Activated CD4-positive, alpha-beta T cell treated with anti-CD3 and anti-CD28 coated beads for 48 hours (primary cell): ENCODE measurements around the gene SRPRB.

Experiments
- DNase-seq: peaks from one replicate; pipeline ENCODE4 v3.0.0-alpha.2; 2020

Gene SRPRB

DNA sequence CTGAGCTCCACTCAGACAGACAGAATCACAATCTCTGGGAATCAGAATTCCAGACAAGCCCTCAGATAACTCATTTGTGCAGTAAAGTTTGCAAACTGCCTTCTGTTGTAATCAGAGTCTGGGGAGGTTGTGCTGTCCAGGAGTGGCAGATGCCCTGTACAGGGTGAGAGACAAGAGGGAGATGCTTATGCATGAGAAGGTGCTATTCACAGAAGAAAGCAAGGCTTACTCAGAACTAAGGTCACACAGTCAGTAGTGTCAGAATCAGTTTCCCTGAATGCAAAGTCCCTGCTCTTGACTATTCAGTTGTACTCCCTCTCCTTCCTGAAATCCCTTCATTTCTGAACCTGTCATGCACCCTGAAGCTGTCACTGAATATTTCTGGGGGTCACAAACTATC is 43.7 kb downstream of the SRPRB start:
- no peak for DNase-seq

DNA sequence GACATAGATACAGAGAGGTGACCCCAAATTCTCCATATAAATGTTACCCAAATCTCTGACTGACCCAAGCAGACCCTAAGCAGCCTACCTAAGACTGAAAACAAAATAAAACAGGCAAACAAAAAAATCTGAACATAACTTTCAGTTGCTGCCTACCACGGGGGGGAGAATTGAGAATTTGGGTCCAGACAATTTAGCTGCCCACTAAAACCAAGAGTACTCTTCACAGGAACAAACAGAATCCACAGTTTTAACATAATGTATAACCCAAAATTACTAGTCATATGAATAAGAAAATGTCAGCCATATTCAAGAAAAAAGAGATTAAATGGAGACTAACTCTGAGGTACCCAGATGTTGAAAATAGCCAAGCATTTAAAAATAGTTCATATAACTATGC is 44.4 kb downstream of the SRPRB start:
- no peak for DNase-seq

DNA sequence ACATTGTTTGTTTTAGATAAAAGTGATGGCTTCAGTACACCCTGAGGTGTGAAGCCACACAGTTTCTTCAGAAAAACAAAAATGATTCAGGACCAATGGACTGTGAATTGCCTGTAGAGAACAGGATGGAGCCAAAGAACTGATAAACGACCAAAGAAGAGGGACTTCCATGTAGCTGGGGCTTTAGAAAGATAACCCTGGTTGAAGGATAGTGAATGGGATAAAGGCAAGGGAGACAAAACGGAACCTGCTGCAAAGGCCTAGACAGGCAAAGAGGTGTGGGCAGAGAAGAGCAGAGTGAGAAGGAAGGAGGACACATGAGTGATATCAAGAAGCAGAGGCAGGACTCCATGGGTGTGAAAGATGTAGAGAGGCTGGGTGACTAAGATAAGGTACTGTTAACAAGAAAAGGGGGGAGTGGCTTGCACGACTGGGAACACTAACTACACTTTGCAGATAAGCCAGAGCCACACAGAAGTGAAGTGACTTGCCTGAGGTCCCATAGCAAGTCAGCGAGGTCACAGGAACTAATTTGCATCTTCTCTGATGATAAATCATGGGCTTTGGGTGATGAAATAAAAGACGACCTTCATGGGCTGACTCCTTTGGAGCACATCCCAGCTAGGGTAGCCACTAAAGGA is 45.8 kb downstream of the SRPRB start:
- peak; percentile 55 for DNase-seq

DNA sequence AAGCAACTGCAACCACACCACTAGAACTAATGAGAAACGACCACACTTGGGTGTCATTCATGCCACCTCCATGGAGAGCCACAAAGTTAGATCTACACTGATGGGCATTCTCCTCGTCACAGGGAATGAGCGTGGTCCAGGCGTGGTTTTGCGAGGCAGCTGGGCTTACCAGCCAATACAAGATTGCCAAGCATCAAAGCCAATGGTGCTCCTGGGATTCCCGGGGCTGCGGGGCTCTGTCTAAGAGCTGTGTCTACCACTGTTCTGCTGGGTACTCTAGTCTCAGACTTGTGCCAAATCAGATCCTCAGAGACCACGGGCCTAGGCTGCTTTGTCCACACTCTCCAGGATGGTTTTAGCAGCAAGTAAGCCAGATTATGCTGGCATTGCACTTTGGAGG is 46.3 kb downstream of the SRPRB start:
- DNase-seq = no peak

DNA sequence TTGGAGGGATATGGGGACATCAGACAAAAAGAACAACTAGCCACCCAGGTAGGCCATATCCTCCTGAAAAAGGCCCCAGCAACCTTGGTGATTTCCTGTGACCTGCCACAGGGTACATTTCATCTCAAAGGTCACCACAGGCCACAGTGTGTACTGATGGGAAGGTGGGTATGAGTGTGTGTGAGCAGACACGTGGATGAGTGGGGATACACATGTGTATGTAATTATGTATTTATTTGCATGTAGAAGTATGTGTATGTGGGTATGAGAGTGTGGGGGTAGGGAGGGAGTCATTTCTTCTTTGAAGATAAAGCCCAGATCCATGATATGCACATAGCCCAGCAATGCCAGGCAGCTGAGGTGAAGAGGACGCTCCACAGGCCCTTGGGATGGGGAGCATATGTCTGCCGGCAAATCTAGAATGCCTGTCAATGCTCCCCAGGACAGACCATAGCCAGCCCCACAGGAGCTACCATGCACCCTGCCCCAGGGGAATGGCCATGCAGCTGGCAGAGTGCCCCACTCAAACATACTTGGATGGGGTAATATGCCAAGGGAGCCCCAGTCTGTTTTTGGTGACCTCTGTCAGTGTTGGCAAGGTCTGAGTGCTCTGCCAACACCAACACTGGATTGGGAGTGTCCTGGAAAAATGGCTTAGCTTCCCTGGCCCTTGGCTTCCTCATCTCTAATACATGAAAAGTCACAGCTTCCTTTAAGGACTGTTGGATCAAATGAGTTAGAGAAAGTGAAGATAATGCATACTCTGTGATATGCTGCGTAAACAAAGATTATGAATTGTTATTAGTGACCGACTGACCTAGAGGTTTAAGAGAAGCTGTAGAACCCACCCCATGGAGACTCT is 47.7 kb downstream of the SRPRB start:
- no peak for DNase-seq

DNA sequence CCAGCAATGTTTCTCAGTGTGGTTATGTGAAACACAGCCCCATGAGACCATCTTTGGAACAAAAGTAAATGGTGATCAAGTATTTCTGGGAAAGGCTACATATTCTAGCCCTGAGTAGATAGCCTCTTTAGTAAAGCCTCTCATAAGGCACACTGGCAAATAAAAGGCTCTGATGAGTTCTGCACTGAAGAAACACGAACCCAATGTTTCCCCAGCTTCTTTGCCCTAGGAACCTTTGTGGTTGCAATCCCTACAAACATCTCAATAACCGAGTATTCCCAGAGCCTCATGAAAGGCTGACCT is 48.3 kb downstream of the SRPRB start:
- no peak for DNase-seq

DNA sequence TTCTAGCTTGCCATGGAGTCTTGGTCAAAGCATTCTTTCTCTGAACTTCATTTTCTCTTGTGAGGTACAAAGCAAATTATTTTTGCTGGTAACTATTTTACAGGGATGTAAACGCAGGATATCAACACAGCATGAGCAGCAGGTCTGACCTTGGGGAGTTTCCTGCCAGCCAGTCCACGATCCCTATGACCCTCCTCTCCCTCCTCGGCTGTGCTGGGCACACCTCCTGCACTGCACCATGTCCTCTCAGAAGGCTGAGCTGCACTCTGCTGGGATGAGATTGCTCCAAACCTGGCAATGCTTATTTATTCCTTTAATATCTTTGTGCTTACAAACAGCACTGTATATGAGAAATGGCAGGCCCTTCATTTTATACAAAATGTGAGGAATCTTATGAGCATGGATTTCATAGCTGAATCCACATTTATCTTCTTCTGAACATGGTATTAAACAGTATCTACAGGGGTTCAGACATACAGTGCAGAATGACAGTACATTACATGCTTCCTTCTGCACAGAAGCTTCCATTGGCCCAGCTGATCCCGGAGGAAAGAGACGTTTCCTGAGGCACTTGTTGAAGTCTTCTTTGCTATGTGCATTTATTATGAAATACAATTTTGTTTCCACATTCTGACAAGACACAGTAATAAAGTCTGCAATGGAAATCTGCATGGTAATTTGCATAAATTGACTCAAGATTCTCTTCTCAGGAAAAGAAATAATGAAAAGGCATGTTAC is 48.8 kb downstream of the SRPRB start:
- no peak for DNase-seq

DNA sequence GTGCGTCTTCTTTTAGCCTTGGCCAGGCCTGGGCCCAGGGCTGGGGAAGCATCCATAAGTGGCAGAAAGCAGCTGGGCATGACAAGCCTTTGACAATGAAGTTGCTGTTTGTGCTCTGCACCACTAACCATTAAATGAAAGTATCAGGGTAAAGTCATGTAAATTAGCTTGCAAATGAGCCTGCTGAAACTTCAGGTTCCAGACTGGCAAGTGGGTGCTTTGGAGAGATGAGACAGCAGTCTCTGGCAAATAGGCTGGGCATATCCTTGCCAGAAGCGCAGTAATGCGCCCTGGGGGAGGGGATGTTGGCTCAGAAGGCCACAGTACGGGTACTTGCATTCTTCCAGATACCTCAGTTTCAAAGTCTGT is 49.4 kb downstream of the SRPRB start:
- no peak for DNase-seq

DNA sequence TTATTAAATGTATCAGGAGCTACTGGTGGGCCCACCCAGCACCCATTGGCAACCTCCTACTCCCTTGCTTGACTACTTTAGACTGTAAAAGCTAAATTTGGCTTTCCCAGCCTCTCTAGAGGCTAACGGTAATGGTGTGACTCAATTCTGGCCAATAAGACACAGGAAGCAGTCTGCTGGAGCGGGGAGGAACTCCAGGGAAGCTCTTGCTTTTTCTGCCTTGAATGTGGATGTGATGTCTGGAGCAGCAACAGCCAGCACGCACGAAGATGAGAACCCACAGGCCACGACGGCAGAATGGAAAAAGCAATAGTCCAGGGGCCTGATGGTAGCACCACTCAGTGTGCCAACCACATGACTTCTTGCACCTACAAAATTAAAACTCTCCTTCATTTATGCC is 50.2 kb downstream of the SRPRB start:
- DNase-seq = no peak

DNA sequence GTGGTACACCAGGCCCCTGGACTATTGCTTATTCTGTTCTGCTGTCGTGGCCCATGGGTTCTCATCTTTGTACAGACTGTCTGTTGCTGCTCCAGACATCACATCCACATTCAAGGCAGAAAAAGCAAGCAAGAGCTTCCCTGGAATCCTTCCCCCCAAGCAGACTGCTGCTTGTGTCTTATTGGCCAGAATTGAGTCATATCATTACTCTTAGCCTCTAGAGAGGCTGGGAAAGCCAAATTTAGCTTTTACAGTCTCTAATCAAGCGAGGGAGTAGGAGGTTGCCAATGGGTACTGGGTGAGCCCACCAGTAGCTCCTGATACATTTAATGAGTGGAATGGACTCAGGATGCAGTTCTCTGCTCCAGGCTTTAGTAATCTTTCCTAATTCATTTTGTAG is 50.7 kb downstream of the SRPRB start:
- no peak for DNase-seq

DNA sequence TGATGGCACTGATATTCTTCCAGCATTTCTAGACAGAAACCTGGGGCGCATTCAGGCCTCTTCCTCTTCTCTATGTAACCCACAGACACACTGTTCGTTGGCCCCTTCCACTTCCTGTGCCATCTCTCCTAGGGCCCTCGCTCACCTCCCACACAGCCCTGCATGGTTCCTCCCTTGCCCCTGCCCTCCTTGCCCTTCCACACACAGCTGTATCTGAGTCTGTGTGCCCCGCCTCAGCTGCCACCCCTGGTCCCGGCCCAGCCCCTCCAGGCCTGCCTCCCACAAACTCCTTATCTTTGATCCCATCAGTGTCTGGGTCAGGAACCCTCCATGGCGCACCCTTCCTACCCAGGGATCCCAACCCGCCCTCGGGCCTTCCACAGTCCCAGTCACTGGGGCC is 52.2 kb downstream of the SRPRB start:
- peak; percentile 10 for DNase-seq

DNA sequence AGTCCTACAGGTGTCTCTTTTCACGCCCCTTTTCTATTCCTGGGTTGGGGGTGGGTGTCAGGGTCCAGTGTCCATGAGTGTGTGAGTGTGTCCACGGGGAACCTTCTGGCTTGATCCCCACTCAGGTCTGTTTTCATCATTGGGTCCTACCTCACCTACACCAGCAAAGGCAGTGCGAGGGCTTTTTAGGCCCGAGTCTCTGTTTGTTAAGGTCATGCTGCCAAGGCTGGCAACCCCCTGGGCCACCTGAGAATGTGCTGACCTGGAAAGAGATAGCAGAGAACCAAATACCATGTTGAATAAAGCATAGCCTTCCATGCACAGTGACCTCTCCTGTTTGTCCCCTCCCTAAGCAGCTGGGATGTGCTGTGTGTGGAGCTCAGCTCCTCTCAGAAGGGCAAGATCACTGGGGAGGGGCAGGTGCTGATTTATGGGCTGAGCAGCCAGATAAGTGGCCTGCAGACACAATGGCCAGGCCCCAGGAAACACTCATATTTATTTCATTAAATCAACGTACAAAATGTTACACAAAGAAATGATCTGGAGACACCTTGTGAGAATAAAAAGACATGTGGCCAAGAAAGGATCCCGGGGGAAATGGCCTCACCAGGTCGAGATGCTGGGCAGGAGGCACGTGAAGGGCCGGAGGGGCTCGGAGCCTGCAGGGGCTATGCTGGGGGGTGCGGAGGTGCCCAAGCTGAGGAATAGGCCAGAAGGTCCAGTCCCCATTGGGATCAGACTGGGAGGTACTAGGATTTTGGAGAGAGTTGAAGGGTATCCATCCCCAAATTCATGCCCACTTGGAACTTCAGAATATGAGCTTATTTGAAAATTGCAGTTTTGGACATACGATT is 54.0 kb downstream of the SRPRB start:
- DNase-seq = no peak

DNA sequence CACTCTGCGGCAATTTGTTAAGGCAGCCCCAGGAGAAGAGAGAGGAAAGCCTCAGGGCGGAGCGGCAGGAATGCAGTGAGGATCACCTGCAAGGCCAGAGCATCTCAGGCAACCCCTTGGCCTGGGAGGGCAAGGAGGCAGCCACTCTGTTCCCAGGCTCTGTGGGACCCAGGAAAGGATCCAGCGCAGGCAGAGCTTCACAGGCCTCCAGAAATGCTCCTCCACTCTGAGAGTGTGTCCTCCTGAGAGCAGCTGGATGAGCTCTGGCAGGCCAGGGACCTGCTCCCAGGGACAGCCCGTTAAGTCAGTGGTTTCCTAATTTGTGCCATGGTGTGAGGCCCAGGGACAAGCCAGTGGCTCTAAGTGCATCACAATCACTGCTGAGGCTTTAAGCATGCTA is 54.9 kb downstream of the SRPRB start:
- DNase-seq = no peak

DNA sequence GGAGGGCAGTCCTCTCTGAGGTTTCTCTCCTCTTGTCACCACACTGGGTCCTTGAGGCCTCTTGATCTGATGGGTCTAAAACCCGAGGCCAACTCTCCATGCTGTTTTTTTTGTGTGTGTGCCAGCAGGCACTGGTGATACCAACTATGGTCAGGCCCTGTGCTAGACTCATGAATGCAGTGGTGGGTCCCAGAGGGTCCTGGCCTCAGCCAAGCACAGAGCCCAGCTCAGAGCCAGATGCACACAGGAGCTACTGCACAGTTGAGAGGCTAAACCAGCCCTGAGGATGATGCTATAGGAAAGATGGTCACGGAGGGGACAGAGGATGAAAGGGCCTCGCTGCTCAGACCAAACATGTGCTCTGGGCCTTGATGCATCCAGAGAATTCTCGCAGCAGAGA is 56.5 kb downstream of the SRPRB start:
- DNase-seq = no peak

DNA sequence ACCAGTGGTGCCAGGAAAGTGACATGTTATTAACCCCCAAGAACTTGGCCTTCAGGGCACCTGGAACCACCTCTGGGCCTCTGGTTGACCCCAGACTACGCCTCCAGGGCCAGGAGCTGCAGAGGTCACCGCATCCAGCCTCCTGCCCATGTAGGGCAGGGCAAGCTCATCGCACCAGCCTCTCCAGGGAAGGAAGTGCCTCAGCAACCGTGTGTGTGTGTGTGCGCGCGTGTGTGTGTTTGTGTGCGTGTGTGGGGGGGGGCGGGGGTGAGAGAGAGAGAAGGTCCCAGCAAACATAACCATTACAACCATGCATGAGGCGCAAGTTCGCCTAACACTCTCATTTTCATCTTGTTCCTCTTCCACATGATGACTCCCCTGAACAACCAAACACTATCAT is 58.3 kb downstream of the SRPRB start:
- no peak for DNase-seq

DNA sequence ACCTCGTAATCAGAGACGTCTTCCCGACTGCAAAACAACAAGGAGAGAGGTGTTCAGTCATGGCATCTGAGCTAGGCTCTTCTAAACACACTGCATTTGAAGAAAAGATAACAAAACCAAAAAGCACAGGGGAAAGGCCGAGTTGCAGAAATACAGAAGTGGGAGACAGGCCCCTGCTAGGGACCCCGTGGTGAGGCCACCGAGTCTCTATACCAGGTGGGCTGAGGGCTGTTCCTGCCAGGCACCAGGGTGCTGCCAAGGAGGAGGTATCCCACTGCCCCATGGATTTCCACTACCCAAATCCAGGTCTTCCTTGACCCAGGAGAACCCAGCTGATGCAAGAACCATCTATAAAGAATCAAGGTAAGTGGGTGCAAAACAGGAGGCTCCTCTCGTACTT is 59.0 kb downstream of the SRPRB start:
- DNase-seq = no peak

DNA sequence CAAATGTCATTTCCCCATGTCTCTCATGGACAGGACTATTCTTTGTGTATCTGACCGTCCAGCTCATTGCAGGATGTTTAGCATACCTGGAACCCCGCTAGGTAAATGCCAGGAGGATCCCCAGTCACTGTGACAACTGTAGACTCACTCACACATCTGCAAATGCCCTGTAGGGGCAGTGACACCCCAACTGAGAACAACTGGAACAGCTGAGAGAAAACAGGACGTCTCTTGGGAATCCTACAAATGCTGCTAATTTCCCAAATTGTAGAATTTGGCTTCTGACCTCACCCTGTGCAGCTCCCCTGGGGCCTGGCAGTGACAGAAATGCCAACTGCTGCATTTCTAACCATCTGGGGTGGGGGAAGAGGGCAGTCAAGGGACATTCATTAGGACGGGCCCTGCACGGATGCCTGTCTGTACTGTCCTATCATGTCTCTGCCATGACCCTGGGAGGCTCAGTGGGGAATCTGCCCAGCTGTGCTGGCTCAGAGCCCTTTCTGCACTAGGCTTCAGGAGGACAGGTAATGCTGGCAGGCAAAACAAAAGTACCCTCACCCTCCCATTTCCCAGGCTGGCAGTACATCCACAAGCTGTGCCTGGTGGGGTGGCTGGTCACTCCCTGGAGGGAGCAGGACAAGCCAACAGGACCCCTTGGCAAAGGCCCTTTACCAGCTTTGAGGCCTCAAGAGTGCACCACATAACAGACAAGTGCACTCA is 59.7 kb downstream of the SRPRB start:
- DNase-seq = no peak

DNA sequence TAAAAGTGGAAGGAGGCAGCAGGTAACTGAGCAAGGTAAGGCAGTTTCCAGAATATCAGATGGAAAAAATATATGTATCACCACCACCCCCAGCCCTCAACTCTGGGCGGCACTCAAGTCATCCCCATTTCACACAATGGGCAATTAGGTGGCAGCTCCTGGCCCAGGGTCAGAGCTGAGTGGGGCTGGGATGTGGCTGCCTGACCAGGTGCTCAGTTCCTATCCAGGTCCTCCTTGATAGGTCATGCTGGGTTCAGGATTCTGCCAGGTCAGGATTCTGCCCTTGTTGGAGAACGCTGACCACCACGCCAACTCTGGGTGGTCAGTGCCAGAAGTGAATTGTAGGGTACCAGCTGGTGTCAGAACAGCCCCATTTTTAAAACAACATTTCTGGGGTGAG is 60.5 kb downstream of the SRPRB start:
- no peak for DNase-seq

DNA sequence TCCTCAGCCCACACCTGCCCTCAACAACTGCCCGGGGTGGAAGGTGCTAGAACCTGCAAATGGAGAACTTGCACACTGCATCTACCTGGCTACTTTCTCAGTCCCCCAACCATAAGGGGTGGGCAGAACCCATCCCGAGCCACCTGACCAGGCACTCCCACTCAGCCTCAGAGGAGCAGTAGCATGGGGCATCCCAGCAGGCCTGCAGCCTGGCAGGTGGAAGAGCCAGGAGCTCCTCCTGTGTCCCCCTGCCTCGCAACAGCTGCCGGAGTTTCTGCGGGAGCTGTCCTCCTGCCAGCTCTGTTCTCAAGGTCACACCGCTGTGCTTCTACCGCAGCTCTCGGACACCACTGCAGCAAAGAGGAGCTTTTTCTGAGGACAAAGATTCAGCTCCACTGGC is 62.6 kb downstream of the SRPRB start:
- no peak for DNase-seq

DNA sequence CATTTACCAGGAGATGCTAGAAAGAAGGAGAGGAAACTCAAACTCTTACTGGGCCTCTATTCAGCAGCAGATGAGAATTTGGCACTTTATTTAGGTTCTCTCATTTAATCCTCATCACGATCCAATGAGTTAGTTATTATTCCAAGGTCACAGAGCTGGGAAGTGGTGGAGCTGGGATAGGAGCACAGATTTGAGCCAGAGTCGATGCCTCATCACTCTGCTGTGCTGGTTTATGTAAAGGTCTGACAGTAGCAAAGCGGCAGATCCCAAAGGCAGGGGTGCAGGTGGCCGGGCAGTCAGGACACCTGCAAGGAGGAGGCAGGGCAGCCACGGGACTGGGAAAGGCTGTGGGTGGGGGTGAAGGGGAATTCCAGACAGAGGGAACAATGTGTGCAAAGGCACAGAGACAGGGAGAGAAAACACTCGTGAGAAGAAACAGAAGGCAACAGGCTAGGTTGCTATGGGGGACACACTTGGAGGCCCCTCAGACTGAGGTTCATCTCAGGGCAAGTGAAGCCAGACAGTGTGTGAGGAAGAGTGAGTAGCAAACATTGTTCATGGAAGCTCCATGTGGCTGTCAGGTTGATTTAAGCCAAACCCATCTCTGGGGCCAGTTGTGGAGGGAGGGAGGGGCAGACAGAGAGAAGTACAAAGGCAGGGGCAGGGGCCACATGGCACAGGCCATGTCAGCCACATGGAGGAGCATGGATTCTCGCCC is 63.3 kb downstream of the SRPRB start:
- no peak for DNase-seq

DNA sequence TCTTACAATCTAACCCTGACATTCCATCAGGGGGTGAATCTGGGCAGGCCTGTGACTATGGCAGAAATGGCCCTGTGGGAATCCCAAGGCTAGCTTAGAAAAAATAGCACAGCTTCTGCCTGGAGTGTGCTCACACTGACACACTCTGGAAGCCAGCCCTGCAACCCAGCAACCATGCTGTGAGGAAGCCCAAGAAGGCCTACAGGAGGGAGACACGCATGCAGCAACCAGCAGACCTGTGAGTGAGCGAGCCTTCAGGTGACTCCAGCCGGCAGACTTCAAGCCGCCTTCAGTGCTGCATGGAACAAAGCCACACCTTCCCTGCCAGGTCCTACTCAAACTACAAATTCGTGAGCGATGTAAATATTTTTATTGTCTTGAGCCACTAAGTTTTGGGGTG is 64.0 kb downstream of the SRPRB start:
- no peak for DNase-seq

DNA sequence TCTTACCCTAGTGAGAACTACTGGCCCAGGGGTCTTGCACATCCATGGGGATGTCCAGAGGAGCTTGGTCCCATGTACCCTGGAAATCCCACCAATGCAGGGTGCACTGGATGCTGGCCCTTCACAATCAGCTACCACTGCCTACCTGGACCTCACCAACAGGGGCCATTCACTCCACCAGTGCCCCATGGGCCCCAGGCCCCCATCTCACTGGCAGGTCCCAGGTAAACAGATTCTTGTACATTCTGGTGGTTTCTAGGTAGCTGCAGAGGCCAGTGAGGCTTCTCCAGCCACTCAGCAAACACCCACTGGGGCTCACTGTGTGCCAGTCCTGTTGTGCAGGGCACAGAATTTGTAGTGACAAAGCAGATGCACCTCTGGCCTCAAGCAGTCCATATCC is 65.2 kb downstream of the SRPRB start:
- no peak for DNase-seq
